Ishikawa (cell line): Measurements from ENCODE around the gene PROM1.

Experiments
- CEBPB ChIP-seq: IDR thresholded peaks from 2 replicates; pipeline ENCODE4 v1.6.1; 2012
- NFIC ChIP-seq: IDR thresholded peaks from 2 replicates; pipeline ENCODE4 v1.6.1; 2012
- TAF1 ChIP-seq: IDR thresholded peaks from 2 replicates; pipeline ENCODE4 v1.6.1; 2012; ENCODE audit warnings: low read depth, mild to moderate bottlenecking
- TCF12 ChIP-seq: IDR thresholded peaks from 2 replicates; pipeline ENCODE4 v1.6.1; 2012; ENCODE audit warnings: low read depth
- YY1 ChIP-seq: IDR thresholded peaks from 2 replicates; pipeline ENCODE4 v1.6.1; 2012; ENCODE audit warnings: low read depth
- ZBTB7A ChIP-seq: IDR thresholded peaks from 2 replicates; pipeline ENCODE4 v1.6.1; 2012; ENCODE audit warnings: low read depth

DNA sequence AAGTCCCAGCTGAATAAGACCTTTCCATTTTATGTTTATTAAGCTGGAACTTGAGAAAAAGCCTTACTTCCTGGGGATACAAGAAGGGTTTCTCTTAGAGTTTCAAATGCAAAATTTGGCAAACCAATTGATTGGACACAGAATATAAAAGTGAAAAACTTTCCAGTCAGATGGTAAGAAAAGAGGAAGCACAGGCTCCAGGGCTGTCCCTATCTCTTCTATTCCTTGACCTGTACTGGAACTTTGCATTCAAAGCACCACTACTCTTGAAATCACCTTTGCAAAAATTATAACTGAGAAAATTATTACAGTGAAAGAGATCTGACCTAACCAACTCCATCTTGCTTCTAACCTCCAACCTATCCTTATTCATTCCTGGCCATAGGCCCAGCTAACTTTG, 11.7 kb downstream of the PROM1 start:
- TF ChIP-seq CEBPB (no peak), ZBTB7A (no peak), NFIC (no peak), YY1 (no peak), TCF12 (no peak), TAF1 (no peak)
